Muscle of leg (tissue), 11 donors: ENCODE results near the gene SLIT3. TPM values are rescaled to one million over a fixed set of nuclear protein-coding genes. Genes with fewer than 3 reads are reported as not detected.
A peak's percentile ranks its signal among the peaks of the same experiment; 100 is the strongest.

Experiments used
- DNase-seq: peaks from one replicate; pipeline ENCODE4 v3.0.0; 2013
- H3K27ac ChIP-seq: one replicate; pipeline ENCODE4 v1.5.1; 2013; ENCODE audit warnings: mild to moderate bottlenecking, low read length, control low read depth
- H3K27me3 ChIP-seq: one replicate; pipeline ENCODE4 v1.6.1; 2013; ENCODE audit warnings: low read length; ENCODE audit not compliant: control insufficient read depth, insufficient read depth
- H3K36me3 ChIP-seq: one replicate; pipeline ENCODE4 v1.6.1; 2013; ENCODE audit warnings: low read length; ENCODE audit not compliant: control insufficient read depth, insufficient read depth
- H3K4me1 ChIP-seq: one replicate; pipeline ENCODE4 v1.6.1; 2013; ENCODE audit warnings: low read length; ENCODE audit not compliant: control insufficient read depth, insufficient read depth
- H3K4me3 ChIP-seq: one replicate; pipeline ENCODE4 v1.5.1; 2013; ENCODE audit warnings: low read length, control low read depth
- H3K9me3 ChIP-seq: replicated peaks from 2 replicates; pipeline ENCODE4 v1.6.1; 2013; ENCODE audit warnings: low read depth, low read length; ENCODE audit not compliant: control insufficient read depth
- WGBS: methylation state at CpG from one replicate; pipeline ENCODE4 v1.1.5; 2013; ENCODE audit warnings: missing lambda C conversion rate; ENCODE audit not compliant: insufficient coverage; 5-methylcytosine and 5-hydroxymethylcytosine counted together
- polyA plus RNA-seq, 8 donors: library from polyadenylated mRNA; unstranded; fragments of 120-200 nt; gene quantifications; one replicate each; pipeline versions ENCODE4 v1.2.1 to v1.2.3, GENCODE V29; 2013; ENCODE audit warnings: inconsistent platforms in 1 of 8, low replicate concordance in 1 of 8; ENCODE audit not compliant: insufficient read length in 8 of 8, insufficient read depth in 1 of 8
- total RNA-seq: library from RNA; stranded (reverse); fragments of 120-200 nt; gene quantifications from one replicate; pipeline ENCODE4 v1.2.4, GENCODE V29; 2013

SLIT3 gene
- total and polyA plus RNA-seq, 9 donors, result 5.2 to 36.4 (median 12.2) TPM

DNA sequence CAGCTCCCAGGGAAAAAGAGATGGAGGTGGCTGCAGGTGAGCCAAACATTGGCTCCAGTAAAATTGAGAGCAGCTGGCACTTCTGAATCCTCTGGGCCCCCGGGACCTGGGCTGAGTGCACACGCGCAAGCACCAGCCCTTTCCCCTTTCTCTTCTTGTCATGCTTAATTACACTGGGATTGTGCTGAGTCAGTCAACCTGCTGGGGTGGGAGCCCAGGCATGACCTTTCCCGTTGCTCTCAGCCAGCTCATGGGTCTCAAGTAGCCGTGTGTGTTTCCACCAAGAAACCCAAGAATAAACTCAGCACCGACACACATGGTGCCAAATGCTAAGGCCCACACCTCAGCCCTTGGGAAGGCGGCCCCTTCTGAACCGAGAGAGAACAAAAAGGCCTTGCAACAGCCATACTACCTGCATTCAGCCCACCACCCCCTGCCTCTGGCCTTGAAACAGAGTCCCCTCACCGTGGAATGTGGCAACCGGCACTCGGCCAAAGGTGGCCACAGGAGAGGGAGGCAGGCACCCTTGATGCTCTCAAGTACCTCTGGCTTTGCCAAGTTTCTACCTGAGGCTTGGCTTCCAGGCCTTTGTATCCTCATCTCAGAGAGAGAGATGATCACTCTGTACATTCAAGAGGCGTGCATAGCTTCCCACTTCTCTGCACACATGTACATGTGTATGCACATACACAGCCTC lies 28.1 kb downstream of the SLIT3 start:
- no peaks in the 10 kb centered on the region for H3K36me3 ChIP-seq
- WGBS, result 66% methylated on average over 11 of the region's 12 CpGs

DNA sequence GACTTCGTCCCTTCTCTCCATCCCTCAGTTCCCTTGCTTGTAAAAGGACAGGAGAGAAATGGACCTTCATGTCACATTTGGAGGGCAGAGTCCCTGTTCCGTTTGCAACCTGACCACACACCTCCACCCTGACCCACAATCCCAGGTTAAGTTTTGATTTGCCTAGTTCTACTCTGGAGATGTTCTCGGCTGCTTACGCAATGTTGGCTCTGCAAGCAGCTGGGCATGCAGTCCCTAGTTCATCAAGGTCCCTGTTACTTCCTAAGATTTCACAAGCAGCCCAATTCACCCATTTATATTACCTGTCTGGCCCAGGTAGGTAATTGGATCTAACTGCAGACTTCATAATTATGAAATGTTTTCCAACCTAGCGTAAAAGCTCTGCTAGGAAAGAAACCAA lies 28.8 kb downstream of the SLIT3 start:
- no peak for DNase-seq
- no peaks in the 10 kb centered on the region for H3K4me1 ChIP-seq
- H3K36me3 ChIP-seq, result no peaks in the 10 kb centered on the region
- H3K4me3 ChIP-seq, result no peak overlapping the region
- H3K9me3 ChIP-seq, result no peaks in the 10 kb centered on the region
- no peak overlapping the region for H3K27ac ChIP-seq
- no peaks in the 10 kb centered on the region for H3K27me3 ChIP-seq
- WGBS, result 60% methylated on average over 1 of the region's 5 CpGs

More for the DNA sequence above, 28.1 kb downstream of the SLIT3 start:
- Histone ChIP-seq H3K27ac (no peak overlapping the region), H3K9me3 (no peaks in the 10 kb centered on the region), H3K4me3 (no peak overlapping the region), H3K4me1 (no peaks in the 10 kb centered on the region), H3K27me3 (no peaks in the 10 kb centered on the region)
- no peak for DNase-seq

DNA sequence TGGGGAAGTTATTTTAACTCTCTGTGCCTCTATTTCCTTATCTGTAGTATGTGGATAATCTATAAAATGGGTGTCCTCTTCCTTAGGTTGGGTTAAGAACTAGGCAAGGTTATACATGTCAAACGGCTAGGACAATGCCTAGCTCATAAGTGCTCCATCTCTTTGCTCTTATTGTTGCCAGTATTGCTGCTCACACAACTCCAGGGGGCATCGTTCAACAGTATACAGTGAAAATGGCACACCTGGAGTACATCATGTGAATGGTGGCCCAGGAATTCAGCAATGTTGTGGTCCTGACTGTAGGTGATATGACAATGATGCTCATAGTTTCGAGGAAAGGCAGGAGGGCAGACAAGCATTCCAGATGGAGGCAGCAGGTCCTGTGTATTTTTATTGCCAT lies 30.1 kb downstream of the SLIT3 start:
- 88% methylated on average over 3 of the region's 3 CpGs for WGBS
- no peak for DNase-seq
- Histone ChIP-seq H3K4me3 (no peak overlapping the region), H3K36me3 (no peaks in the 10 kb centered on the region), H3K27me3 (no peaks in the 10 kb centered on the region), H3K27ac (no peak overlapping the region), H3K4me1 (no peaks in the 10 kb centered on the region), H3K9me3 (no peaks in the 10 kb centered on the region)

DNA sequence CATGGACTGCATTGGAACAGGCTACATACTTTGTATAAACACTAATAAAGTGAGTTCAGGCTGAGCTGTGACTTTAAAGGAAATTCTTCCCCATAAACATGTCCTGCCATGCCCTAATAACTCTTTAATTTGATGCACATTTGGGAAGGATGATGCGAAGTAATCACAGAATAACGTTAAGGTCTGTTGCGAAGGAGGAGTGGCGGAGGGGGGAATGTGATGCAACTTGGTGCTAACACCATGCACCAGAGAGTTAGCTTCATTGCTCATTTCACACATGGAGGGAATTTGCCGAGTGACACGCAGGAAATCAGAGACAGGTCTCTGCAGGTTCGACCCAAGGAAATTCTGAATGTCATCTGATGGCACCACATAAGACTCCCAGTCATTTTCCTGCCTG lies 32.9 kb downstream of the SLIT3 start:
- no peaks in the 10 kb centered on the region for H3K36me3 ChIP-seq
- no peak overlapping the region for H3K27ac ChIP-seq
- H3K27me3 ChIP-seq, result peaks cover 2% of the 10 kb centered on the region
- no peak overlapping the region for H3K4me3 ChIP-seq
- no peak for DNase-seq
- no peaks in the 10 kb centered on the region for H3K9me3 ChIP-seq
- H3K4me1 ChIP-seq, result peaks cover 3% of the 10 kb centered on the region
- 52% methylated on average over 7 of the region's 7 CpGs for WGBS

DNA sequence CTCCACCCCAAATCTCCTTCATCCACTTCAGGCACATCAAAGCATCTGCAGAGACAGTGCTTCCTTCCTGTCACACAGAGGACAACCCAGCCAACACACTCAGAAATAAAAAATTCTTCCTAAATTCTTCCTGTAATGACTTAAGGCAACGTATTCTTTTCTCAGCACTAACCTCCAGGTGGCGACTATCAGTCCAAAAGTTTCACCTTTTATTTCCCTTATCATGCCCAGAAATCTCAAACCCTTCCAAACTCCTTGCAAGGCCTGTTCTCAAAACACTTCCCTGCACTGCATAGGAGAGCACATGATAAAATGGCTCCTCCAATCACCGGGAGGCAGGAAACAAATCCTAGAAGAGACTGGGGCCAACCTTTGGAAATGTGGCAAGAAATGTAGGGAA lies 35.1 kb downstream of the SLIT3 start:
- Histone ChIP-seq H3K27ac (no peak overlapping the region), H3K4me1 (peaks cover 3% of the 10 kb centered on the region), H3K4me3 (no peak overlapping the region), H3K36me3 (no peaks in the 10 kb centered on the region), H3K27me3 (peaks cover 2% of the 10 kb centered on the region), H3K9me3 (no peaks in the 10 kb centered on the region)
- 70% methylated on average over 2 of the region's 3 CpGs for WGBS
- DNase-seq, result no peak

DNA sequence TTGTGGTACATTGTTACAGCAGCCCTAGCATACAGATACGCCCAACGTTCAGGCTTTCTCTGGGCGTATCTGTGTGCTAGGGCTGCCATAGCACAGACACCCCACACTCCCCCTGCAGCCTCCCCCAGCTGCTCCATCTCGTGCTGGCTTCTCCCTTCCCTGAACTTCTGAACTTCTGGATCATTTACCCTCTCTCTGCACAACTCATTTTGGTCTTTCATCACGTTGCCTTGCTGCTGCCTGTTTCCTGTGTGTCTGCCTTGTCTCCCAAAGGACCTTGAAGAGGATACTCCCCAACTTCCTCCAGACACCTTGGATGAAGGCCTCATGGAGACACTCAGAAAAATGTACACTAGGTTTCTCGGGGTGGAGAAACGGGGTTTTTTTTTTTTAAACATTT lies 37.3 kb downstream of the SLIT3 start:
- peak; percentile 6 for DNase-seq
- Histone ChIP-seq H3K27me3 (peaks cover 2% of the 10 kb centered on the region), H3K4me1 (peaks cover 3% of the 10 kb centered on the region), H3K36me3 (no peaks in the 10 kb centered on the region), H3K27ac (no peak overlapping the region), H3K9me3 (no peaks in the 10 kb centered on the region), H3K4me3 (no peak overlapping the region)
- WGBS, result 29% methylated on average over 5 of the region's 7 CpGs

DNA sequence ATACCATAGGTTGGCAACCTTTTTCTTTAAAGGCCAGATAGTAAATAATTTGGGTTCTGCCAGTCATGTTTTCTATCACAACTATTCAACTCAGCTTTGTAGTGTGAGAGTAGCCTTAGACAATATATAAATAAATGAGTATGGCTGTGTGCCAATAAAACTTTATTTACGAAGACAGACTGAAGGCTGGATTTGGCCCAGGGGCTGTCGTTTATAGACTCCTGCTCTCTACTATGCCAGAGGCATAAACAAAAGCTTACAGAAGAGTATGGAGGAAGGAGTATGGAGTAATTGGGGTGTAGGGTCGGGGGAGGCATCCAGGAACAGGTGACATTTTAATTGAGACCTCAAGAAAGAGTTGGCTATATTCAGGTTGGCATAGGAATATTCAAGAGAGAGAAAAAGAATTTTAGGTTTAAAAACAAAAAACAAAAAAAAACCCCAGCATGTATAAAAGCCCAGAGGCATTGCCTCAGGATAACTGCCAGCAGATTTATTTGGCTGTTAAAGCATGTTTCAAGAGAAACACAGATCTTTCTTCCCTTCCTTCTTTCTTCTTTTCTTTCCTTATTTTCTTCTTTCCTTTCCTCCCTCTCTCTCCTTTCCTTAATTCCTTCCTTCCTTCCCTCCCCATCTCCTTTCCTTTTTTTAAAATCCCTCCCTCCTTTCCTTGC lies 39.9 kb downstream of the SLIT3 start:
- peaks cover 2% of the 10 kb centered on the region for H3K27me3 ChIP-seq
- peak; percentile 51 for DNase-seq
- no peak overlapping the region for H3K4me3 ChIP-seq
- no peaks in the 10 kb centered on the region for H3K9me3 ChIP-seq
- no peak overlapping the region for H3K27ac ChIP-seq
- 17% methylated on average over 1 of the region's 3 CpGs for WGBS
- no peaks in the 10 kb centered on the region for H3K36me3 ChIP-seq
- peaks cover 3% of the 10 kb centered on the region for H3K4me1 ChIP-seq

DNA sequence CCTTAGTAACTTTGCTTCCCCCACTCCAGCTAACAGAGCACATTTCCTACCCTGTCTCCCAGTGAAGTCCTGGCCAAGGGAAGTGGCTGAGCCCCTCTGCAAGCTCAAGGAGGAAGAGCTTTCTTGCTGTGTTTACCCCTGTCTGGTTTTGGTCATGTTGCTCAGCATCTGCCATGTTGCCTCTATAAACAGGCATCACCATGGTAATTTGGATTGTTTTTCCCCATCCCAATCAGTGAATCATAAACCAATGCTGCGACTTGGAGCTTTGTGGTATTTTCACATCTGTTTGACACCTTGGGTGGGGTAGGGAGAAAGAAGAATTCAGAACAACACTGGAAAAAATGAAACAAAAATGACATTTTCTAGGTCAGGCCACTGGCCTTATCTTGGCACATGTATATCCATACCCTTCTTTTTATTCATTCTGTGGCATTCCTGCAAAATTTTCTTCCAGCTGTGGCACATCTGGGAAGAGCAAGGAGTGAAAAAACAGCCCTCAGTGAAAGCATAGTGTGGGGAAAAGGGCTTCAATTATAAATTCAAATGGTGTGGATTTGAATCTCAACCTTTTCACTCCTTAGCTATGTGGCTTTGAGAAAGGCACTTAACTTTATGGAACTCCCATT lies 42.5 kb downstream of the SLIT3 start:
- Histone ChIP-seq H3K27ac (no peak overlapping the region), H3K4me3 (no peak overlapping the region), H3K27me3 (peaks cover 2% of the 10 kb centered on the region), H3K4me1 (peaks cover 1% of the 10 kb centered on the region), H3K36me3 (no peaks in the 10 kb centered on the region), H3K9me3 (no peaks in the 10 kb centered on the region)
- WGBS, result no CpG with 5 or more reads among the region's 1 CpG
- peak; percentile 11 for DNase-seq

DNA sequence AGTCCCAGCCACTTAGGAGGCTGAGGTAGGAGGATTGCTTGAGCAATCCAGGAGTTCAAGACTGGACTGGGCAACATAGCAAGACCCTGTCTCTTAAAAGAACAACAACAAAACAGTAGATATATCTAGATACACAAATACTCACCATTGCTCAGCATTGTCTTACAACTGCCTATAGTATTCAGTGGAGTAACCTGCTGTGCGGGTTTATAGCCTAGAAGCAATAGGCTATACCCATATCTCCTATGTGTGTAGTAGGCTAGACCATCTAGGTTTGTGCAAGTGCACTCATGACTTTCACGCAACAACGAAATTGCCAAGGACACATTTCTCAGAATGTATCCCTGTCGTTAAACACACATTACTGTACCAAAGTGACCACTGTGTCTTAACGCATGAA lies 44.7 kb downstream of the SLIT3 start:
- no CpG with 5 or more reads among the region's 5 CpGs for WGBS
- no peak overlapping the region for H3K27ac ChIP-seq

DNA sequence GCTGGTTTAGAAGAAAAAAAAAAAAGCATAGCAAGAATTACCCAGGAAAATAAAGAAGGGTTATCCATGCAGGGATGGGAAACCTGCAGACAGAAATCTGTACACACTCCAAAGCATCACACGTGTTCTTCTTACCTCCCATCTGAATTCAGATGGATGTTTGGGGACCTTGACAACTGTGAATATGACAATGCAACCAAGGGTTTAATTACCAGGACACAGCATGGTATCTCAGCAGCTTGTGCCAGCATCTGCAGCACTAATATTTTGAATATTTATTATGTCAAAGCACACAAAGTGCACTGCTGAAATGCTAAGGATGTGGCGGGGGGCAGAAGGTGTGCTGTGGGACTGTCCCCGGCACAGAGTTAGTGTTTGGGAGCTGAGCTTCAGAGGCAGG lies 47.9 kb downstream of the SLIT3 start:
- DNase-seq, result no peak
- H3K4me1 ChIP-seq, result peaks cover under 1% of the 10 kb centered on the region
- H3K27me3 ChIP-seq, result no peaks in the 10 kb centered on the region
- no CpG with 5 or more reads among the region's 3 CpGs for WGBS
- no peaks in the 10 kb centered on the region for H3K36me3 ChIP-seq
- H3K4me3 ChIP-seq, result no peak overlapping the region
- H3K27ac ChIP-seq, result no peak overlapping the region
- no peaks in the 10 kb centered on the region for H3K9me3 ChIP-seq

More for the DNA sequence above, 44.7 kb downstream of the SLIT3 start:
- Histone ChIP-seq H3K27me3 (no peaks in the 10 kb centered on the region), H3K36me3 (no peaks in the 10 kb centered on the region), H3K9me3 (no peaks in the 10 kb centered on the region), H3K4me1 (no peaks in the 10 kb centered on the region), H3K4me3 (no peak overlapping the region)
- DNase-seq, result no peak
